Cardiac fibroblast (primary cell): Measurements from ENCODE around the gene CD8B.

Source experiments
- DNase-seq, 2 donors: peaks; one replicate each; pipeline versions ENCODE4 v3.0.0 to v3.0.0-alpha.2; 2010; ENCODE audit warnings: low read depth in 2 of 2
- H3K4me3 ChIP-seq, 2 donors: replicated peaks in 1 of 2; 1 replicate in 1 of 2; 2 replicates in 1 of 2; pipeline ENCODE4 v1.5.1; 2011; ENCODE audit warnings: low read depth in 2 of 2, low read length in 2 of 2, mild to moderate bottlenecking in 2 of 2, moderate library complexity in 1 of 2
- TF ChIP-seq, protein P1 (sequence below): IDR thresholded peaks from one replicate; pipeline ENCODE4 v1.5.1; 2011; ENCODE audit warnings: low read depth, mild to moderate bottlenecking, low read length, inconsistent platforms

Gene CD8B

DNA sequence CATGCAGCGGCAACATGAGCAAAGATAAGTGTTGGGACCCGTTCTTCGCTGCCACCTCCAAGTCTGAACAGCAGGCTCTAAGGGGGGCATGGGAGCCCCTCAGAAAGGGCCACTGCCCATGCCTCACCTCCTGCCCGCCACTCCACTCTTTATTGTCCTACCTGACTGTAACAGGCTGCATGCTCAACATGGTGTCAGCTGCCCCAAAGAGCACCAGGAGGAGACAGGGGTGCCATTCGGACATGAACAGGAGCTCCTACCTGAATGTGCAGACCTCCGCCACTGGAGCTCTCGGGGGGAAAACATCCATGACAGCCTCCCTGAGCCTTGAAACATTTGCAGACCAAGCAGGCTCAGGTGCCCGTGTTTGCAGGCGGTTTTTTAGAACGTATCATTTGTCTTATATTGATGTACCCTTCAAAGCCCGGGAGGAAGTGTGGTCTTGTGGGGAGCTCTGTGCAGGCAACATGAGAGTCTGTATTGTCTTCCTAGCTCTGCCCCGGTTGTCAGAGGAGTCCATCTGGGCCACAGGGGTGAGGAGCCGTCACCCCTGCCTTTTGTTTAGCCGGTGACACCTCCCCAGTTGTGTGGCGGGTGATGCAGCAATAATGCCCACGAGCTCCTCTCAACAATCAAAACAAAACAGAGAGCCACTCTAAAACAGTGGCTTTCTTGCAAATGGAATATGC, 35.8 kb downstream of the CD8B start:
- no peak for DNase-seq
- no peak overlapping the region for H3K4me3 ChIP-seq
- TF ChIP-seq, protein P1, sequence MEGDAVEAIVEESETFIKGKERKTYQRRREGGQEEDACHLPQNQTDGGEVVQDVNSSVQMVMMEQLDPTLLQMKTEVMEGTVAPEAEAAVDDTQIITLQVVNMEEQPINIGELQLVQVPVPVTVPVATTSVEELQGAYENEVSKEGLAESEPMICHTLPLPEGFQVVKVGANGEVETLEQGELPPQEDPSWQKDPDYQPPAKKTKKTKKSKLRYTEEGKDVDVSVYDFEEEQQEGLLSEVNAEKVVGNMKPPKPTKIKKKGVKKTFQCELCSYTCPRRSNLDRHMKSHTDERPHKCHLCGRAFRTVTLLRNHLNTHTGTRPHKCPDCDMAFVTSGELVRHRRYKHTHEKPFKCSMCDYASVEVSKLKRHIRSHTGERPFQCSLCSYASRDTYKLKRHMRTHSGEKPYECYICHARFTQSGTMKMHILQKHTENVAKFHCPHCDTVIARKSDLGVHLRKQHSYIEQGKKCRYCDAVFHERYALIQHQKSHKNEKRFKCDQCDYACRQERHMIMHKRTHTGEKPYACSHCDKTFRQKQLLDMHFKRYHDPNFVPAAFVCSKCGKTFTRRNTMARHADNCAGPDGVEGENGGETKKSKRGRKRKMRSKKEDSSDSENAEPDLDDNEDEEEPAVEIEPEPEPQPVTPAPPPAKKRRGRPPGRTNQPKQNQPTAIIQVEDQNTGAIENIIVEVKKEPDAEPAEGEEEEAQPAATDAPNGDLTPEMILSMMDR: no peak

DNA sequence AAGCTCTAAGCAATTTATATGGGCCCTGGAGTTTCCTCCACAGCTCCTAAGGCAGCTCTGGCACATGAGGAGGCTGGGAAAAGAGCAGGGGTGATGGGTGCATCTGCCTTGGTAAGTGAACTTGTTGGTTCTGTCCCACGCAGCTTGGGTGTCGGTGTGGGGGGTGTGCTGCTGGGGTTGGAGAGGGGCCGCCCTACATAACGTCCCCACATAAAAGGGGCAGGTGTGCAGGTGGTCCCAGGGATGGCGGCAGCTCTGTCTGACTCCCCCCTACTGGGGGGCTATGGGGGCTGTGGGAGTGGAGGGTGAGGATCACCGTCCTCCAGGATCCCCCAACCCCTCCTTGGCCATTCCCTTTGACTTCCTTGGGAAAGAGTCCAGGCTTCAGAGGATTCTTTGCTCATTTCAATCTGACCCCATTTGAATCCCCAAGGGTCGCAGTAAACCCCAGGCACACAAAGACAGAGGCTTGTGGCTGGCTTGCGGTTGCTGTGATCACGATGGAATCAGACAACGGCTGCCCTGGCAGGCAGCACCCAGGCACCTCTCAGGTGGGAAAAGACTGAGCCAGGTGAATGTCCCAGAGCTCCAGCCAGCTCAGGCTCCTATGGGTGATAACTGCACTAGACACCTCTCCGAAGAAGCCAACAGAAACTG, 36.5 kb downstream of the CD8B start:
- TF ChIP-seq, protein P1: no peak
- no peak for DNase-seq
- H3K4me3 ChIP-seq: no peak overlapping the region

DNA sequence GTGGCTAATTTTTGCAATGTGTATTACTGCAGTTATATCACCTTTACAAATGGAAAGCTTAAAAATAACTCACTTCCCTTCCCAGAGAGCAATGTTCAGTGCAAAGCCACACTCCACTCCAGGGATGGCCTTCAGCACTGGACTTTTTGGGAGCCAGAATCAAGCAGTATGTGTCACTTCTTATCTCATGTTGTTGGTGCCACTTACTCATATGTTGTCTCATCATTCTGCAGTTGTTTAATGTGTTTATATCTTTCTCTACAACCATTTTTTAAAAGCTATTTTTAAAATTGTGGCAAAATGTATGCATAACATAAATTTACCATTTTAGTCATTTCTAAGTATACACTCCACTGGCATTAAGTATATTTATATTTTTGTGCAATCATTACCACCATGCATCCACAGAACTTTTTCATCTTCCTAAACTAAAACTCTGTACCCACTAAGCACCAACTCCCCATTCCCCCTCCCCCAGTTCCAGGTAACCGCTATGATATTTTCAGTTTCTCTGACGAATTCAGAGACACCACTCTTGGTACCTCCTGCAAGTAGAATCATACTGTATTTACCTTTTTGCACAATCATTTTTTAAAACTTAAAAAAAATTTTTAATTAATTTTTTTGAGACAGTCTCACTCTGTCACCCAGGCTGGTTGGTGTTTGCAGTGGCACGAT, 38.9 kb downstream of the CD8B start:
- H3K4me3 ChIP-seq: no peak overlapping the region
- TF ChIP-seq, protein P1: no peak
- no peak for DNase-seq

DNA sequence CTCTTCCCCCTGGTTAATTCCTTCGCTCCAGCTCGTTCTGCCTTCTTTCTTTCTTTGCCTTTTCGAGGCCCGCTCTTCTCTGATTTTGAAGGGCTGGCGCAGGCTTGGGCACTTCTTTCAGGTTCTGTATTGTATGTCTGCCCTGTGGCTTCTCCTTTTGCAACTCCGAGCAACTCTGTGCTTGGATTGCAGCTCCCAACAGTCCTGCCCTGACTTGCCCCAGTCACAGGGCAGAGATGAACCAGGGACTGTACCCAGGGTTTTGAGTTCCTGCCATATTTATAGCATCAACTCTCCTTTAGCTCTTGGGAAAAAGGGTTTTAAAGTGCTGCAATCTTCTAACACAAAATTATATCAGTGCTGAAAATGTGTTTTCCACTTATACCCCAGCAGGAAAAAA, 39.8 kb downstream of the CD8B start:
- H3K4me3 ChIP-seq: no peak overlapping the region
- TF ChIP-seq, protein P1: no peak
- DNase-seq: no peak

DNA sequence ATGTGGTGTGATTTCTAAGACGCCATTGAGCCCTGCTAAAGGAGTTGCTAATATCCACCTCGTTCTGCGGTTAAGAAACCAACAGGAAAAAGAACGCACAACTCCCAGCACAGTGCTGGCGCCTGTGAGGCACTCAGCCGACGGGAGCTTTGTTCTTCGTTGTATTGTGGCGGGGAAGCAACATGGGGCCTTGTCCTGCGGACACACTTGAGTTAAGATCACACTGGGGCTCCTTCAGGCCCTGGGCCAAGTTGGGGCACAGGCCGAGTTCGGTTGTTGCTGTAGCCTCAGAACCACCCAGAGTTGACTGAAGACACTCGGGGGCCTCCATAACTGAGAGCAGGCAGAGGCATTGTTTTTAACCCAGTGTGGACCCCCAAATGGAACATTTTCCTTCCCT, 40.4 kb downstream of the CD8B start:
- TF ChIP-seq, protein P1: no peak
- DNase-seq: no peak
- H3K4me3 ChIP-seq: no peak overlapping the region

DNA sequence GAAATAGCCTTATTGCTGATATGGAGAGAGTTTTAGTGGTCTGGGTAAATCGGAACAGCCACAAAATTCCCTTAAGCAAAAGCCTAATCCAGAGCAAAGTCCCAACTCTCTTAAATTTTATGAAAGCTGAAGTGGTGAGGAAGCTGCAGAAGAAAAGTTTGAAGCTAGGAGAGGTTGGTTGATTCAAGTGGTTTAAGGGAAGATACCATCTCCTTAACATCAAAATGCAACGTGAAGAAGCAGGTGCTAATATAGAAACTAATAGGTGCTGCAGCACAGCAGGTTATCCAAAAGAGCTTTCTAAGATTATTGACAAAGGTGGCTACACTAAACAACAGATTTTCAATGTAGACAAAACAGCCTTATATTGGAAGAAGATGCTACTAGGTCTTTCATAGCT, 42.7 kb downstream of the CD8B start:
- TF ChIP-seq, protein P1: no peak
- no peak overlapping the region for H3K4me3 ChIP-seq
- DNase-seq: no peak
